Adrenal gland (tissue), 12 donors: ENCODE measurements around the gene SLC24A4. TPM values are rescaled to one million over a fixed set of nuclear protein-coding genes. Genes with fewer than 3 reads are reported as not detected.

Experiments
- DNase-seq, 7 donors: peaks; one replicate each; pipeline ENCODE4 v3.0.0-alpha.2; 2019 to 2020
- H3K27ac ChIP-seq, 5 donors: fragments of 200-600 bp; sonication (generic) in 4 of 5; 1 replicate in 3 of 5; 2 replicates in 2 of 5; pipeline versions ENCODE4 v1.5.1 to v1.8.0; 2016 to 2020; ENCODE audit warnings: mild to moderate bottlenecking in 1 of 5
- H3K27me3 ChIP-seq: fragments of 200-600 bp; 2 replicates; pipeline ENCODE4 v1.8.0; 2021
- H3K36me3 ChIP-seq, 2 donors: fragments of 200-600 bp; replicated peaks in 1 of 2; 1 replicate in 1 of 2; 2 replicates in 1 of 2; pipeline versions ENCODE4 v1.5.1 to v1.8.0; 2018 to 2022
- H3K4me1 ChIP-seq, 2 donors: fragments of 200-600 bp; replicated peaks in 1 of 2; 1 replicate in 1 of 2; 2 replicates in 1 of 2; pipeline versions ENCODE4 v1.5.1 to v1.8.0; 2018 to 2021
- H3K4me3 ChIP-seq, 4 donors: fragments of 200-600 bp; sonication (generic) in 3 of 4; one replicate each; pipeline ENCODE4 v1.5.1; 2016 to 2018
- H3K9me3 ChIP-seq, 3 donors: fragments of 200-600 bp; sonication (generic) in 1 of 3; replicated peaks in 1 of 3; 1 replicate in 2 of 3; 2 replicates in 1 of 3; pipeline versions ENCODE4 v1.5.1 to v1.8.0; 2016 to 2021
- CTCF ChIP-seq, 6 experiments: fragments of 450-650 bp in 4 of 6; fragments of 200-600 bp in 2 of 6; sonication (generic) in 1 of 6; IDR thresholded peaks; 1 replicate in 5 of 6; 2 replicates in 1 of 6; pipeline versions ENCODE4 v1.5.1 to v1.8.0; 2016 to 2021; ENCODE audit warnings: antibody characterized with exemption in 6 of 6, mild to moderate bottlenecking in 2 of 6, moderate library complexity in 1 of 6
- POLR2A ChIP-seq, 2 donors: fragments of 450-650 bp; IDR thresholded peaks; one replicate each; pipeline ENCODE4 v1.6.1; 2017; ENCODE audit warnings: antibody characterized with exemption in 2 of 2, mild to moderate bottlenecking in 2 of 2, moderate library complexity in 1 of 2
- WGBS, 4 donors: extraction: QIAGEN DNeasy Blood & Tissue Kit in 2 of 4; methylation state at CpG; one replicate each; pipeline versions ENCODE4 v1.1.5 to v1.1.7; 2013 to 2017; 5-methylcytosine and 5-hydroxymethylcytosine counted together
- intact Hi-C, 2 donors: fragments of 100-400 bp; cut with DNase I; formaldehyde crosslinking; loops; one replicate each; pipeline versions ENCODE4 v1.14.1 to v1.15.0; 2022 to 2023
- polyA plus RNA-seq, 3 donors: library from polyadenylated mRNA; stranded (reverse); fragments of 200-250 nt in 2 of 3; fragments of 350-450 nt in 1 of 3; fragmentation: Illumina TruSeq in 1 of 3; extraction: RNeasy Lipid Tissue Mini Kit (QIAGEN cat#74804) in 1 of 3; gene quantifications; one replicate each; pipeline ENCODE4 v1.2.3, GENCODE V29; 2013 to 2014
- total RNA-seq, 9 donors: library from RNA; depleted of rRNA in 4 of 9; stranded (reverse); fragments of >200 nt in 4 of 9; fragments of 120-200 nt in 1 of 9; fragmentation: NEBNext Ultra II Directional in 1 of 9; extraction: Animal tissue kit (Norgen Biotek cat#: 25700) in 1 of 9; gene quantifications; one replicate each; pipeline versions ENCODE4 v1.1.0 to v1.2.4, GENCODE V29; 2013 to 2023
- donor health status: healthy with polysubstance abuse.
- donor health status: Bipolar disorder and iron deficiency.
- donor health status: DM: yes; HTN: yes; CAD: no.
- donor health status: DM: no; HTN: no; CAD: no.
- donor health status: DM: no; HTN: no; CAD: no.
- donor health status: DM: yes; HTN: yes; CAD: no.

SLC24A4 gene
- total and polyA plus RNA-seq, 12 donors: 0.09 to 1.9 (median 0.52) TPM

DNA sequence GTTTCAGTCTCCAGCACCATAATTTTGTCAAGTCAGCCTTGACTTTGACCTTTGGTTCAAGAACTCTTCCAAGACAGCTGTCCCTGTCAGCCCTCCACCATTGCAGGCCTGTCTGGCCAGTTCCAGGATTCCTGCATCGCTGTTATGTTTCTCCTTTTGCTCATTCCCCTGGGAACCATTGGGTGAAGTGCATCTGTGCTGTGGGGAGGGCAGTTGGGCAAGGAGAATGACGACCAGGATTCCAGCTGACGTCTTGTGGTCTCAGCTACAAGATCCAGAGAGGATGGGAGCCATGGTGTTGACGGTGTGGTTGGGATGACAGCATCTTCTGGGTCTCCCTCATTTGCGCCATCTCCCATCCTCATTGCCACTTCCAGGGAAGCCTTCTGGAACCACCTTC is 45.9 kb upstream of the SLC24A4 start:
- no peak overlapping the region for H3K27ac ChIP-seq
- no peak overlapping the region for H3K4me3 ChIP-seq
- no peaks in the 10 kb centered on the region for H3K9me3 ChIP-seq
- TF ChIP-seq CTCF (IDR thresholded peaks at IDR 0.05) (no peak), POLR2A (IDR thresholded peaks at IDR 0.05) (no peak)
- intact Hi-C loops: no loop called here
- H3K27me3 ChIP-seq: peaks cover 2% of the 10 kb centered on the region
- H3K4me1 ChIP-seq: no peaks in the 10 kb centered on the region
- WGBS, 4 donors: 76 to 90% (median 85%) methylated on average over 5 of the region's 5 CpGs
- H3K36me3 ChIP-seq: no peaks in the 10 kb centered on the region
- DNase-seq: no peak

- Histone ChIP-seq H3K27ac (no peak overlapping the region), H3K27me3 (peaks cover 2% of the 10 kb centered on the region), H3K36me3 (no peaks in the 10 kb centered on the region), H3K4me3 (no peak overlapping the region), H3K9me3 (no peaks in the 10 kb centered on the region), H3K4me1 (no peaks in the 10 kb centered on the region)
- DNase-seq: no peak
- WGBS, 4 donors: 69 to 82% (median 76%) methylated on average over 4 of the region's 4 CpGs
- TF ChIP-seq CTCF (IDR thresholded peaks at IDR 0.05) (no peak), POLR2A (IDR thresholded peaks at IDR 0.05) (no peak)
- intact Hi-C loops: no loop called here
Measured at GRCh38 chr14:92280554-92281262, 42.3 kb upstream of the SLC24A4 start.

DNA sequence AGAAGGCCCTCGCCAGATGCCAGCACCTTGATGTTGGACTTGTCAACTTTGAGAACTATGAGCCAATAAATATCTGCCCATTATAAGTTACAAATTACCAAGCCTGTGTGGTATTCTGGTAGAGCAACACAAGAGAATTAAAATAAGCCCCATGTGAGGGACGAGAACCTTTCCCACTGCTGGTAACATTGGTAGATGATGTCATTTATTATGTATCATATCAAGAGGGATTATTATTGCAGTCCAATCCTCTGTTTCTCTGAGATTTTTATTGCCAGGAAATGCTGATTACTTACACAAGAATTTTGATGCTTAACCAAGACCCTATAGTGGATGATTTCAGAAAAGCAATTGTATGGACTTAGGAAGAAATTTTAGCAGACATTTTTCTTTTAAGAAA is 40.3 kb upstream of the SLC24A4 start:
- Histone ChIP-seq H3K36me3 (no peaks in the 10 kb centered on the region), H3K27ac (no peak overlapping the region), H3K4me1 (no peaks in the 10 kb centered on the region), H3K27me3 (peaks cover 2% of the 10 kb centered on the region), H3K9me3 (no peaks in the 10 kb centered on the region), H3K4me3 (no peak overlapping the region)
- TF ChIP-seq CTCF (IDR thresholded peaks at IDR 0.05): no peak
- intact Hi-C loops: no loop called here
- WGBS, 4 donors: 83 to 97% (median 92%) methylated on average over 2 of the region's 2 CpGs
- DNase-seq: no peak

DNA sequence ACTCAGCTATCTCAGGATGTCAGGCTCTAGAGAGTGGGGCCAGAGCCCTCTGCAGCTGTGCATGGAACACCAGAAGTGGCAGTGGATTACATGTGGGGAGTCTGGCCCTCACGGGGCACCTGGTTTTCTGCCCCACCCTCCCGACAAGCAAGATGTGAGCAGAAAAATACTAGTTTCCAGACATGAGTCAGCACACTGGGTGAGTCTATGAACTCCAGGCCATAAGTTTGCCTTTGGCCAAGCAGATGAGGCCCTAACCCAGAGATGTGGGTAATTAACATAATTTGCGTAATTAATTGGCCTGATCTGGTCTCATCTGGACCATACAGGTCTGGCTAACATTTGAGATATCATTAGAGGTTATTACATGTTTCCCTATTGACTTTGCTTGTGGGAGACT is 37.7 kb upstream of the SLC24A4 start:
- no peaks in the 10 kb centered on the region for H3K4me1 ChIP-seq
- no peaks in the 10 kb centered on the region for H3K36me3 ChIP-seq
- intact Hi-C loops: no loop called here
- no peak overlapping the region for H3K4me3 ChIP-seq
- 75 to 94% (median 82%) methylated on average over 3 of the region's 3 CpGs for WGBS, 4 donors
- no peaks in the 10 kb centered on the region for H3K27me3 ChIP-seq
- DNase-seq: no peak
- TF ChIP-seq POLR2A (IDR thresholded peaks at IDR 0.05) (no peak), CTCF (IDR thresholded peaks at IDR 0.05) (no peak)
- no peak overlapping the region for H3K27ac ChIP-seq
- H3K9me3 ChIP-seq: no peaks in the 10 kb centered on the region
